Esophagus muscularis mucosa (tissue), 4 donors: Measurements from ENCODE around the gene PROSER3. TPM values are rescaled to one million over a fixed set of nuclear protein-coding genes. Genes with fewer than 3 reads are reported as not detected.
A peak's percentile ranks its signal among the peaks of the same experiment; 100 is the strongest.
"Not testable (repeated sequence)": the region's sequence is repeated elsewhere in the genome, so short reads cannot be mapped to it uniquely, and the experiment has no call there.

Source experiments
- DNase-seq: peaks from one replicate; pipeline ENCODE4 v3.0.0-alpha.2; 2017; ENCODE audit errors: extremely low spot score
- H3K27ac ChIP-seq, 4 donors: fragments of 200-600 bp; sonication (generic); replicated peaks in 1 of 4; 1 replicate in 3 of 4; 2 replicates in 1 of 4; pipeline ENCODE4 v1.5.1; 2016 to 2019; ENCODE audit warnings: mild to moderate bottlenecking in 1 of 4
- H3K27me3 ChIP-seq, 4 donors: fragments of 200-600 bp; sonication (generic); one replicate each; pipeline versions ENCODE4 v1.5.1 to v1.6.0; 2016 to 2019
- H3K36me3 ChIP-seq, 4 donors: fragments of 200-600 bp; sonication (generic); one replicate each; pipeline ENCODE4 v1.5.1; 2016 to 2019
- H3K4me1 ChIP-seq, 4 donors: fragments of 200-600 bp; sonication (generic); one replicate each; pipeline ENCODE4 v1.5.1; 2016 to 2019
- H3K4me3 ChIP-seq, 4 donors: fragments of 200-600 bp; sonication (generic); 1 replicate in 2 of 4; 2 replicates in 2 of 4; pipeline ENCODE4 v1.5.1; 2016 to 2019; ENCODE audit warnings: mild to moderate bottlenecking in 4 of 4, moderate library complexity in 1 of 4
- H3K9me3 ChIP-seq, 4 donors: fragments of 200-600 bp; sonication (generic); 1 replicate in 3 of 4; 2 replicates in 1 of 4; pipeline ENCODE4 v1.5.1; 2016 to 2019
- EP300 ChIP-seq: sonication (generic); formaldehyde crosslinking; IDR thresholded peaks from one replicate; pipeline ENCODE4 v1.6.1; 2017; ENCODE audit warnings: antibody characterized with exemption
- POLR2A ChIP-seq: fragments of 450-650 bp; IDR thresholded peaks from one replicate; pipeline ENCODE4 v1.6.1; 2017; ENCODE audit warnings: antibody characterized with exemption, moderate library complexity, mild to moderate bottlenecking, low read depth
- POLR2AphosphoS5 ChIP-seq, 2 donors: sonication (generic); formaldehyde crosslinking; IDR thresholded peaks; one replicate each; pipeline ENCODE4 v1.6.1; 2017; ENCODE audit warnings: antibody characterized with exemption in 2 of 2
- WGBS: methylation state at CpG from one replicate; pipeline ENCODE4 v1.1.5; 2018; 5-methylcytosine and 5-hydroxymethylcytosine counted together
- intact Hi-C: fragments of 100-400 bp; cut with DNase I; formaldehyde crosslinking; loops from one replicate; pipeline ENCODE4 v1.15.1; 2023
- total RNA-seq, 4 donors: library from RNA; depleted of rRNA; stranded (reverse); fragments of >200 nt; gene quantifications; one replicate each; pipeline versions ENCODE4 v1.1.0 to v1.2.1, GENCODE V29; 2016
- TF ChIP-seq, protein P1 (sequence below), 3 experiments: fragments of 200-600 bp in 2 of 3; fragments of 450-650 bp in 1 of 3; sonication (generic) in 2 of 3; IDR thresholded peaks; one replicate each; pipeline ENCODE4 v1.5.1; 2017 to 2019; ENCODE audit warnings: antibody characterized with exemption in 3 of 3, mild to moderate bottlenecking in 2 of 3, moderate library complexity in 1 of 3

PROSER3 gene
- total RNA-seq, 4 donors from 2014 or later, result 5.6 to 8.7 (median 7.1) TPM

GRCh38 chr19:35768082-35768421 is 10.1 kb downstream of the PROSER3 start:
- no peaks in the 10 kb centered on the region for H3K27me3 ChIP-seq
- 76% methylated on average over 6 of the region's 15 CpGs for WGBS
- H3K27ac ChIP-seq, result no peak overlapping the region
- no peaks in the 10 kb centered on the region for H3K9me3 ChIP-seq
- no peak overlapping the region for H3K4me3 ChIP-seq
- intact Hi-C loops, result no loop called here
- TF ChIP-seq POLR2A (no peak), POLR2AphosphoS5 (IDR thresholded peaks at IDR 0.05) (no peak), EP300 (no peak)
- TF ChIP-seq, protein P1, sequence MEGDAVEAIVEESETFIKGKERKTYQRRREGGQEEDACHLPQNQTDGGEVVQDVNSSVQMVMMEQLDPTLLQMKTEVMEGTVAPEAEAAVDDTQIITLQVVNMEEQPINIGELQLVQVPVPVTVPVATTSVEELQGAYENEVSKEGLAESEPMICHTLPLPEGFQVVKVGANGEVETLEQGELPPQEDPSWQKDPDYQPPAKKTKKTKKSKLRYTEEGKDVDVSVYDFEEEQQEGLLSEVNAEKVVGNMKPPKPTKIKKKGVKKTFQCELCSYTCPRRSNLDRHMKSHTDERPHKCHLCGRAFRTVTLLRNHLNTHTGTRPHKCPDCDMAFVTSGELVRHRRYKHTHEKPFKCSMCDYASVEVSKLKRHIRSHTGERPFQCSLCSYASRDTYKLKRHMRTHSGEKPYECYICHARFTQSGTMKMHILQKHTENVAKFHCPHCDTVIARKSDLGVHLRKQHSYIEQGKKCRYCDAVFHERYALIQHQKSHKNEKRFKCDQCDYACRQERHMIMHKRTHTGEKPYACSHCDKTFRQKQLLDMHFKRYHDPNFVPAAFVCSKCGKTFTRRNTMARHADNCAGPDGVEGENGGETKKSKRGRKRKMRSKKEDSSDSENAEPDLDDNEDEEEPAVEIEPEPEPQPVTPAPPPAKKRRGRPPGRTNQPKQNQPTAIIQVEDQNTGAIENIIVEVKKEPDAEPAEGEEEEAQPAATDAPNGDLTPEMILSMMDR (IDR thresholded peaks at IDR 0.05), result no peak
- H3K36me3 ChIP-seq, result peaks cover 16 to 55% (median 31%) of the 10 kb centered on the region in 4 donors
- DNase-seq, result no peak
- H3K4me1 ChIP-seq, result peaks cover 0 to 10% (median 3%) of the 10 kb centered on the region in 4 donors

DNA sequence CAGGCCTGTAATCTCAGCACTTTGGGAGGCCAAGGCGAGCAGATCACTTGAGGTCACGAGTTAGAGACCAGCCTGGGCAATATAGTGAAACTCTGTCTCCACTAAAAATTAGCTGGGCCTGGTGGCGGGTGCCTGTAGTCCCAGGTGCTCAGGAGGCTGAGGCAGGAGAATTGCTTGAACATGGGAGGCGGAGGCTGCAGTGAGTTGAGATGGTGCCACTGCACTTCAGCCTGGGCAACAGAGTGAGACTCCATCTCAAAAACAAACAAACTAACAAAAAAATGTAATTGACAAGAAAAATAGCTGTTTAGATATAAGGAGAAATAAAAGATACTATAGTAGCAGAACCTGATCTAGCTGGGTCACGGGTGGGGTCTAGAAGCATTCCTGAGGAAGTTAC is 14.4 kb downstream of the PROSER3 start:
- not testable (repeated sequence) for H3K27ac ChIP-seq, DNase-seq, H3K4me3 ChIP-seq, H3K27me3 ChIP-seq, H3K9me3 ChIP-seq
- H3K4me1 ChIP-seq, result peaks cover 14 to 30% (median 26%) of the 10 kb centered on the region in 4 donors
- 94% methylated on average over 5 of the region's 5 CpGs for WGBS
- H3K36me3 ChIP-seq, result peaks cover 0 to 13% (median 4%) of the 10 kb centered on the region in 4 donors
- intact Hi-C loops, result loop anchor here (10.0 kb wide), 1 partner anchor 112 kb away; no protein-coding TSS in a partner anchor

DNA sequence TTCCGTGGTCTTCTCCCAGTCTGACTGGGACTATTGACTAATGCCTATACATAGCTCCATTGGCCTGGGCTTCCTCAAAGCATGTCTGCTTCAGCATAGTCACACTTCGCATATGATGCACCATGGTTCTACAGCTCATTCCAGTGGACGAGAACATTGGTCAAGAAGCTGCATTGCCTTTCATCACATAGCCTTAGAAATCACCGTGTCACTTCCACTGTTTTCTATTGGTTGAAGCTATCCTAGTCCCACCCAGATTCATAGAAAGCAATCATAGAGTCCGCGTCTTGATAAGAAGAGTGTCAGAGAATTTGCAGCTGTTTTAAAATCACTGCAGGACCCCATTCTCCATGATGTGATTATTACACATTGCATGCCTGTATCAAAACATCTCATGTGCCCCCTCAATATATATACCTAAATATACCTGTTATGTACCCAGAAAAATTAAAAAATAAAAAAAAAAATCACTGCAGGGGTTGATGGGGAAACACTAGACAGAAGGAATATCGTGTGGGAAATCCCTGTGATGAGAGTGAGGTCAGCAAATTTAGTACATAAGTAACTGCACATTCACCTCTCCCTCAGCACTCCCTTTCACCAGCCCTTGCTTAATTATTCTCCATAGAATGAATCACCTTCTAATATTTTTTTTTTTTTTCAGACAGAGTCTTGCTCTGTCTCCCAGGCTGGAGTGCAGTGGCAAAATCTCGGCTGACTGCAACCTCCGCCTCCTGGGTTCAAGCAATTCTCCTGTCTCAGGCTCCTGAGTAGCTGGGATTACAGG is 15.2 kb downstream of the PROSER3 start:
- Histone ChIP-seq H3K27me3 (no peaks in the 10 kb centered on the region), H3K4me1 (peaks cover 14 to 28% (median 22%) of the 10 kb centered on the region in 4 donors), H3K9me3 (no peaks in the 10 kb centered on the region), H3K36me3 (peaks cover 0 to 14% (median 6%) of the 10 kb centered on the region in 4 donors), H3K27ac (no peak overlapping the region), H3K4me3 (no peak overlapping the region)
- no peak for DNase-seq
- 60% methylated on average over 9 of the region's 9 CpGs for WGBS
- TF ChIP-seq POLR2A (no peak), POLR2AphosphoS5 (IDR thresholded peaks at IDR 0.05) (no peak), EP300 (no peak)
- TF ChIP-seq, protein P1 (IDR thresholded peaks at IDR 0.05), result no peak
- intact Hi-C loops, result loop anchor here (10.0 kb wide), 1 partner anchor 112 kb away; no protein-coding TSS in a partner anchor

GRCh38 chr19:35774274-35775045 is 16.5 kb downstream of the PROSER3 start:
- no peak for DNase-seq
- TF ChIP-seq POLR2AphosphoS5 (IDR thresholded peaks at IDR 0.05), result no peak
- TF ChIP-seq POLR2A, result no peak
- no peak overlapping the region for H3K27ac ChIP-seq
- peak overlapping the region; percentile 81 to 96 (median 90) for H3K4me3 ChIP-seq
- no peaks in the 10 kb centered on the region for H3K9me3 ChIP-seq
- intact Hi-C loops, result loop anchor here (10.0 kb wide), 1 partner anchor 110 kb away; no protein-coding TSS in a partner anchor
- peaks cover 0 to 19% (median 13%) of the 10 kb centered on the region in 4 donors for H3K36me3 ChIP-seq
- H3K27me3 ChIP-seq, result no peaks in the 10 kb centered on the region
- 39% methylated on average over 16 of the region's 16 CpGs for WGBS
- peaks cover 14 to 28% (median 20%) of the 10 kb centered on the region in 4 donors for H3K4me1 ChIP-seq

- Histone ChIP-seq H3K4me1 (peaks cover 14 to 28% (median 20%) of the 10 kb centered on the region in 4 donors), H3K4me3 (peak overlapping the region; percentile 81 to 96 (median 90)), H3K27ac (no peak overlapping the region), H3K9me3 (no peaks in the 10 kb centered on the region), H3K36me3 (peaks cover 0 to 20% (median 13%) of the 10 kb centered on the region in 4 donors), H3K27me3 (no peaks in the 10 kb centered on the region)
- WGBS, result 8% methylated on average over 9 of the region's 9 CpGs
- TF ChIP-seq POLR2A (no peak), POLR2AphosphoS5 (IDR thresholded peaks at IDR 0.05) (no peak), EP300 (no peak)
- TF ChIP-seq, protein P1 (IDR thresholded peaks at IDR 0.05), result no peak
- intact Hi-C loops, result loop anchor here (10.0 kb wide), 1 partner anchor 110 kb away; no protein-coding TSS in a partner anchor
- no peak for DNase-seq
These were observed 17.0 kb downstream of the PROSER3 start for GRCh38 chr19:35775046-35775297.
